Caki2 (cell line): ENCODE measurements around the gene ATP7B. TPM values are rescaled to one million over a fixed set of nuclear protein-coding genes. Genes with fewer than 3 reads are reported as not detected.
"Not testable (repeated sequence)": the region's sequence is repeated elsewhere in the genome, so short reads cannot be mapped to it uniquely, and the experiment has no call there.

Experiments used
- DNase-seq: peaks from one replicate; pipeline ENCODE4 v3.0.0-alpha.2; 2015; ENCODE audit warnings: low read depth
- in situ Hi-C: cut with HindIII; loops from 2 replicates; pipeline ENCODE4 v1.10.0; 2016; ENCODE audit warnings: low sequenced_read_pairs, low pct_unique_long_range_greater_than_20kb, mixed read lengths
- total RNA-seq: library from RNA; depleted of rRNA; stranded (reverse); fragments of >200 nt; shearing (Covaris generic); gene quantifications from 2 replicates; pipeline ENCODE4 v1.2.3, GENCODE V29; 2014; ENCODE audit warnings: low replicate concordance; rRNA removed

The ATP7B gene
- 4.6 and 5.0 TPM in 2 replicates for total RNA-seq

GRCh38 chr13:52010890-52011631 lies at the start of gene ATP7B:
Gene ATP7B (minus strand): TSS chr13:52011450. CDS start chr13:52011337, 113 bp downstream.
- DNase-seq = no peak
- in situ Hi-C loops = no loop called here

GRCh38 chr13:52053460-52053859 lies 42.2 kb upstream of the ATP7B start:
- in situ Hi-C loops = no loop called here

GRCh38 chr13:52051400-52051799 lies 40.1 kb upstream of the ATP7B start:
- in situ Hi-C loops = no loop called here
- DNase-seq = no peak

More at GRCh38 chr13:52053460-52053859, 42.2 kb upstream of the ATP7B start:
- DNase-seq = no peak

GRCh38 chr13:52048516-52048915 lies 37.3 kb upstream of the ATP7B start:
- in situ Hi-C loops = no loop called here
- no peak for DNase-seq

- DNase-seq = no peak
- in situ Hi-C loops = no loop called here
These were observed 36.2 kb upstream of the ATP7B start for GRCh38 chr13:52047463-52047862.

GRCh38 chr13:52043675-52044074 lies 32.4 kb upstream of the ATP7B start:
- DNase-seq = no peak
- in situ Hi-C loops = no loop called here

GRCh38 chr13:52036037-52036436 lies 24.8 kb upstream of the ATP7B start:
- in situ Hi-C loops = no loop called here
- no peak for DNase-seq

- in situ Hi-C loops = no loop called here
- DNase-seq = no peak
These were observed 23.5 kb upstream of the ATP7B start for GRCh38 chr13:52034616-52035226.

- in situ Hi-C loops = no loop called here
These were observed 21.8 kb upstream of the ATP7B start for GRCh38 chr13:52033039-52033438.

GRCh38 chr13:52030401-52030800 lies 19.2 kb upstream of the ATP7B start:
- DNase-seq, in situ Hi-C loops: not testable (repeated sequence)

More at GRCh38 chr13:52033039-52033438, 21.8 kb upstream of the ATP7B start:
- no peak for DNase-seq

- DNase-seq = no peak
- in situ Hi-C loops = no loop called here
These were observed 18.3 kb upstream of the ATP7B start for GRCh38 chr13:52029569-52029968.

- DNase-seq = no peak
- in situ Hi-C loops = no loop called here
These were observed 16.6 kb upstream of the ATP7B start for GRCh38 chr13:52027832-52028231.

- no peak for DNase-seq
- in situ Hi-C loops = no loop called here
These were observed 15.0 kb upstream of the ATP7B start for GRCh38 chr13:52026246-52026626.

- in situ Hi-C loops = no loop called here
- DNase-seq = no peak
These were observed 14.4 kb upstream of the ATP7B start for GRCh38 chr13:52025475-52026245.

GRCh38 chr13:52024481-52024880 lies 13.2 kb upstream of the ATP7B start, which contains the start of gene UTP14C:
Gene UTP14C (plus strand): TSS chr13:52024691. CDS start chr13:52028805, 4,114 bp downstream.
- in situ Hi-C loops = no loop called here
- DNase-seq = no peak

GRCh38 chr13:52022356-52022755 lies 11.1 kb upstream of the ATP7B start:
- no peak for DNase-seq
- in situ Hi-C loops = no loop called here

- no peak for DNase-seq
These were observed 8.9 kb upstream of the ATP7B start for GRCh38 chr13:52020191-52020590.

GRCh38 chr13:52016296-52016695 lies 5.0 kb upstream of the ATP7B start:
- DNase-seq = no peak
- in situ Hi-C loops = no loop called here

More at GRCh38 chr13:52020191-52020590, 8.9 kb upstream of the ATP7B start:
- in situ Hi-C loops = no loop called here

- in situ Hi-C loops = no loop called here
- no peak for DNase-seq
These were observed 1.2 kb upstream of the ATP7B start for GRCh38 chr13:52012512-52012836.
